H9 (cell line): ENCODE results near the gene KRT3. TPM values are rescaled to one million over a fixed set of nuclear protein-coding genes. Genes with fewer than 3 reads are reported as not detected.

Experiments used
- DNase-seq: peaks from one replicate; pipeline ENCODE4 v3.0.0-alpha.2; 2017
- H2AFZ ChIP-seq: one replicate; pipeline ENCODE4 v1.6.1; 2013; ENCODE audit warnings: mild to moderate bottlenecking, low read length, control low read depth, moderate library complexity
- H2AK5ac ChIP-seq: 2 replicates; pipeline ENCODE4 v1.6.1; 2013; ENCODE audit warnings: low read length, control low read depth, mixed read lengths; ENCODE audit not compliant: insufficient read length
- H2BK120ac ChIP-seq: one replicate; pipeline ENCODE4 v1.6.1; 2013; ENCODE audit warnings: low read depth, mild to moderate bottlenecking, low read length, control low read depth, inconsistent platforms; ENCODE audit not compliant: poor library complexity, severe bottlenecking
- H2BK12ac ChIP-seq: 2 replicates; pipeline ENCODE4 v1.6.1; 2013; ENCODE audit warnings: low read length, control low read depth, mixed read lengths, low read depth; ENCODE audit not compliant: insufficient read length
- H2BK15ac ChIP-seq: 2 replicates; pipeline ENCODE4 v1.6.1; 2013; ENCODE audit warnings: low read depth, low read length, control low read depth
- H2BK20ac ChIP-seq: one replicate; pipeline ENCODE4 v1.6.1; 2013; ENCODE audit warnings: low read depth, mild to moderate bottlenecking, low read length, control low read depth, inconsistent platforms; ENCODE audit not compliant: poor library complexity, severe bottlenecking
- H2BK5ac ChIP-seq: 2 replicates; pipeline ENCODE4 v1.6.1; 2013; ENCODE audit warnings: low read length, control low read depth, mixed read lengths; ENCODE audit not compliant: insufficient read length
- H3K14ac ChIP-seq: 2 replicates; pipeline ENCODE4 v1.6.1; 2013; ENCODE audit warnings: low read length, control low read depth; ENCODE audit not compliant: insufficient read depth
- H3K18ac ChIP-seq: 2 replicates; pipeline ENCODE4 v1.6.1; 2013; ENCODE audit warnings: low read depth, mild to moderate bottlenecking, mixed read lengths, low read length, control low read depth; ENCODE audit not compliant: insufficient read length
- H3K23ac ChIP-seq: 2 replicates; pipeline ENCODE4 v1.6.1; 2013; ENCODE audit warnings: low read length, control low read depth, mixed read lengths, low read depth; ENCODE audit not compliant: insufficient read length
- H3K23me2 ChIP-seq: 2 replicates; pipeline ENCODE4 v1.6.1; 2013; ENCODE audit warnings: low read depth, mild to moderate bottlenecking, mixed read lengths, low read length, control low read depth; ENCODE audit not compliant: insufficient read length, poor library complexity, severe bottlenecking
- H3K27ac ChIP-seq: 2 replicates; pipeline ENCODE4 v1.5.1; 2013; ENCODE audit warnings: low read length, control low read depth, mixed read lengths, low read depth; ENCODE audit not compliant: insufficient read length
- H3K27me3 ChIP-seq: 2 replicates; pipeline ENCODE4 v1.6.1; 2013; ENCODE audit warnings: low read length, control low read depth, inconsistent platforms; ENCODE audit not compliant: insufficient read depth
- H3K4ac ChIP-seq: 2 replicates; pipeline ENCODE4 v1.6.1; 2013; ENCODE audit warnings: low read depth, mild to moderate bottlenecking, control low read depth, inconsistent platforms, low read length, moderate library complexity
- H3K4me1 ChIP-seq: 2 replicates; pipeline ENCODE4 v1.6.1; 2013; ENCODE audit warnings: low read length, control low read depth, inconsistent platforms; ENCODE audit not compliant: insufficient read depth
- H3K4me2 ChIP-seq: 2 replicates; pipeline ENCODE4 v1.6.1; 2013; ENCODE audit warnings: low read length, control low read depth, mixed read lengths; ENCODE audit not compliant: insufficient read length, insufficient read depth
- H3K56ac ChIP-seq: 2 replicates; pipeline ENCODE4 v1.6.1; 2013; ENCODE audit warnings: low read depth, mild to moderate bottlenecking, mixed read lengths, low read length, control low read depth; ENCODE audit not compliant: insufficient read length
- H3K79me1 ChIP-seq: 2 replicates; pipeline ENCODE4 v1.6.1; 2013; ENCODE audit warnings: low read depth, mild to moderate bottlenecking, moderate library complexity, low read length, control low read depth, inconsistent platforms; ENCODE audit not compliant: insufficient read depth, poor library complexity, severe bottlenecking
- H3K79me2 ChIP-seq: 2 replicates; pipeline ENCODE4 v1.6.1; 2013; ENCODE audit warnings: low read length, control low read depth, inconsistent platforms; ENCODE audit not compliant: insufficient read depth
- H3K9ac ChIP-seq: 2 replicates; pipeline ENCODE4 v1.6.1; 2013; ENCODE audit warnings: low read length, control low read depth, mixed read lengths; ENCODE audit not compliant: insufficient read length; ENCODE audit errors: extremely low read depth
- H3K9me3 ChIP-seq: one replicate; pipeline ENCODE4 v1.6.1; 2013; ENCODE audit warnings: low read depth, low read length, inconsistent platforms; ENCODE audit not compliant: control insufficient read depth
- H3T11ph ChIP-seq: one replicate; pipeline ENCODE4 v1.6.1; 2013; ENCODE audit warnings: mild to moderate bottlenecking, low read length, control low read depth, inconsistent platforms
- H4K20me1 ChIP-seq: one replicate; pipeline ENCODE4 v1.6.1; 2013; ENCODE audit not compliant: control insufficient read depth, insufficient read length, insufficient read depth
- H4K5ac ChIP-seq: 2 replicates; pipeline ENCODE4 v1.6.1; 2013; ENCODE audit warnings: low read depth, mild to moderate bottlenecking, mixed read lengths, low read length, control low read depth; ENCODE audit not compliant: insufficient read length
- H4K8ac ChIP-seq: replicated peaks from 2 replicates; pipeline ENCODE4 v1.6.1; 2013; ENCODE audit warnings: low read length, control low read depth, mixed read lengths, low read depth; ENCODE audit not compliant: insufficient read length
- H4K91ac ChIP-seq: 2 replicates; pipeline ENCODE4 v1.6.1; 2013; ENCODE audit warnings: low read depth, mild to moderate bottlenecking, moderate library complexity, mixed read lengths, low read length, control low read depth; ENCODE audit not compliant: insufficient read length
- H3K27ac Mint-ChIP-seq, 3 experiments: 2 replicates in 2 of 3; 3 replicates in 1 of 3; pipeline ENCODE4 v1.8.0; 2020 to 2021; ENCODE audit warnings: mixed read lengths in 3 of 3, mild to moderate bottlenecking in 1 of 3, moderate library complexity in 1 of 3
- H3K27me3 Mint-ChIP-seq: 2 replicates; pipeline ENCODE4 v1.8.0; 2021; ENCODE audit warnings: low read depth, mild to moderate bottlenecking, moderate library complexity, mixed read lengths
- H3K36me3 Mint-ChIP-seq, 3 experiments: 2 replicates in 2 of 3; 3 replicates in 1 of 3; pipeline ENCODE4 v1.8.0; 2020 to 2021; ENCODE audit warnings: low read depth in 3 of 3, mixed read lengths in 3 of 3; ENCODE audit not compliant: insufficient read depth in 1 of 3
- H3K4me1 Mint-ChIP-seq, 2 experiments: 2 replicates each; pipeline ENCODE4 v1.8.0; 2020; ENCODE audit warnings: mixed read lengths in 2 of 2
- H3K4me3 Mint-ChIP-seq, 2 experiments: 2 replicates in 1 of 2; 3 replicates in 1 of 2; pipeline ENCODE4 v1.8.0; 2020 to 2021; ENCODE audit warnings: mild to moderate bottlenecking in 2 of 2, mixed read lengths in 2 of 2, moderate library complexity in 1 of 2
- H3K9me3 Mint-ChIP-seq, 2 experiments: 2 replicates in 1 of 2; 3 replicates in 1 of 2; pipeline ENCODE4 v1.8.0; 2020; ENCODE audit warnings: mild to moderate bottlenecking in 2 of 2, mixed read lengths in 2 of 2, moderate library complexity in 1 of 2
- WGBS: extraction: QIAGEN DNeasy Blood & Tissue Kit; methylation state at CpG from one replicate; pipeline ENCODE4 v1.1.7; 2013; ENCODE audit warnings: missing lambda C conversion rate, low lambda C conversion rate, mixed read lengths; ENCODE audit not compliant: insufficient read length; ENCODE audit errors: extremely low coverage; 5-methylcytosine and 5-hydroxymethylcytosine counted together
- total RNA-seq: library from RNA; stranded (reverse); gene quantifications from 2 replicates; pipeline ENCODE4 v1.2.1, GENCODE V29; 2021
- TF ChIP-seq, protein P1 (sequence below): fragments of 200-600 bp; sonication (generic); conservative IDR thresholded peaks from 3 replicates; pipeline ENCODE4 v1.8.0; 2021; ENCODE audit warnings: antibody characterized with exemption, mild to moderate bottlenecking

KRT3 gene
- total RNA-seq, 1 experiment from 2014 or later = not detected

DNA sequence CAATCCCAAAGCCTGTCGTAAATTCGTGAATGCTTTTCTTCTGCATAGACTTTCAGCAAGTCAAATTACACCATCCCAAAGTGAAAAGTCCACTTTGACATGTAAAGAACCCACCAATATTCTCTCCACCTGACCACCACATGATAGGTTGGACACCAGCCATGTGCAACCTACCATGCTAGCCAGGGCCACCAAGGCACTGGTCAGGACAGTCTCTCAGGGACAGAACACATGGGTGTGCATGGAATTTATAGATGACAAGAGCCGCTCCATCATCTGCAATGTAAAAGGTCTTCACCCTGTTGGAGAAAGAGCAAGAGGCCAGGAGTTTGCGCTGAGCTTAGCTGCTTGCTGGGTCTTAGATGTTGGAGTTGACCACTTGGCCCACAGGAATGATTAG is 13.4 kb downstream of the KRT3 start:
- Histone ChIP-seq H2AFZ (no peak overlapping the region), H2BK5ac (no peak overlapping the region), H3K4ac (no peak overlapping the region), H2BK15ac (no peak overlapping the region), H3K56ac (no peak overlapping the region), H2BK12ac (no peak overlapping the region), H3K27me3 (no peaks in the 10 kb centered on the region), H3K79me2 (no peaks in the 10 kb centered on the region), H3K27ac (no peak overlapping the region), H2AK5ac (no peak overlapping the region), H4K91ac (no peak overlapping the region), H3K23me2 (no peaks in the 10 kb centered on the region), H3K14ac (no peak overlapping the region), H2BK20ac (no peak overlapping the region), H3K4me2 (no peak overlapping the region), H3K9ac (no peak overlapping the region), H3K18ac (no peak overlapping the region), H4K8ac (no peak overlapping the region), H3K4me1 (no peaks in the 10 kb centered on the region), H2BK120ac (no peak overlapping the region), H3T11ph (no peak overlapping the region), H3K23ac (no peak overlapping the region), H4K5ac (no peak overlapping the region), H3K9me3 (no peaks in the 10 kb centered on the region), H4K20me1 (no peaks in the 10 kb centered on the region), H3K79me1 (no peaks in the 10 kb centered on the region)
- TF ChIP-seq, protein P1, sequence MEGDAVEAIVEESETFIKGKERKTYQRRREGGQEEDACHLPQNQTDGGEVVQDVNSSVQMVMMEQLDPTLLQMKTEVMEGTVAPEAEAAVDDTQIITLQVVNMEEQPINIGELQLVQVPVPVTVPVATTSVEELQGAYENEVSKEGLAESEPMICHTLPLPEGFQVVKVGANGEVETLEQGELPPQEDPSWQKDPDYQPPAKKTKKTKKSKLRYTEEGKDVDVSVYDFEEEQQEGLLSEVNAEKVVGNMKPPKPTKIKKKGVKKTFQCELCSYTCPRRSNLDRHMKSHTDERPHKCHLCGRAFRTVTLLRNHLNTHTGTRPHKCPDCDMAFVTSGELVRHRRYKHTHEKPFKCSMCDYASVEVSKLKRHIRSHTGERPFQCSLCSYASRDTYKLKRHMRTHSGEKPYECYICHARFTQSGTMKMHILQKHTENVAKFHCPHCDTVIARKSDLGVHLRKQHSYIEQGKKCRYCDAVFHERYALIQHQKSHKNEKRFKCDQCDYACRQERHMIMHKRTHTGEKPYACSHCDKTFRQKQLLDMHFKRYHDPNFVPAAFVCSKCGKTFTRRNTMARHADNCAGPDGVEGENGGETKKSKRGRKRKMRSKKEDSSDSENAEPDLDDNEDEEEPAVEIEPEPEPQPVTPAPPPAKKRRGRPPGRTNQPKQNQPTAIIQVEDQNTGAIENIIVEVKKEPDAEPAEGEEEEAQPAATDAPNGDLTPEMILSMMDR = no peak
- no peak overlapping the region for H3K4me3 Mint-ChIP-seq
- WGBS = no CpG with 5 or more reads among the region's 4 CpGs
- no peak overlapping the region for H3K27ac Mint-ChIP-seq
- no peaks in the 10 kb centered on the region for H3K4me1 Mint-ChIP-seq
- DNase-seq = no peak
- peaks cover 0 to 2% of the 10 kb centered on the region in 2 experiments; a peak in 1 of 5 replicates for H3K9me3 Mint-ChIP-seq
- H3K27me3 Mint-ChIP-seq = peaks cover 26% of the 10 kb centered on the region
- H3K36me3 Mint-ChIP-seq = no peaks in the 10 kb centered on the region
